ENCODE results near the gene PACS2.
A peak's percentile ranks its signal among the peaks of the same experiment; 100 is the strongest.

The PACS2 gene

GRCh38 chr14:105417690-105418121, 103.2 kb downstream of the PACS2 start:
- no peak for DNase-seq (ENCODE audit: low read depth)
- no peak for TF ChIP-seq CTCF (conservative IDR thresholded peaks at IDR 0.05; ENCODE audit: low read depth, low read length)
- no peak overlapping the region for H3K4me3 ChIP-seq (ENCODE audit: low read depth, low read length)

- DNase-seq (ENCODE audit: low read depth), result no peak
- no peak for TF ChIP-seq CTCF (conservative IDR thresholded peaks at IDR 0.05; ENCODE audit: low read depth, low read length)
- peak overlapping the region; percentile 71 for H3K4me3 ChIP-seq (ENCODE audit: low read depth, low read length)
Observed at GRCh38 chr14:105418269-105419194, 104.0 kb downstream of the PACS2 start.

- peak within 1 kb of the TSS; percentile 71 for H3K4me3 ChIP-seq (ENCODE audit: low read depth, low read length)
- DNase-seq (ENCODE audit: low read depth), result peak; percentile 20
- TF ChIP-seq CTCF (conservative IDR thresholded peaks at IDR 0.05; ENCODE audit: low read depth, low read length), result no peak
Observed at GRCh38 chr14:105419195-105420091, 104.9 kb downstream of the PACS2 start, which contains the start of gene MTA1. TSS of gene MTA1 (plus strand) at chr14:105419827. CDS start at chr14:105420036, 209 bp downstream.

GRCh38 chr14:105420101-105420973, 105.8 kb downstream of the PACS2 start:
- no peak for DNase-seq (ENCODE audit: low read depth)
- peak overlapping the region; percentile 71 for H3K4me3 ChIP-seq (ENCODE audit: low read depth, low read length)
- no peak for TF ChIP-seq CTCF (conservative IDR thresholded peaks at IDR 0.05; ENCODE audit: low read depth, low read length)

GRCh38 chr14:105420974-105421674, 106.6 kb downstream of the PACS2 start:
- H3K4me3 ChIP-seq (ENCODE audit: low read depth, low read length), result peak overlapping the region; percentile 71
- no peak for TF ChIP-seq CTCF (conservative IDR thresholded peaks at IDR 0.05; ENCODE audit: low read depth, low read length)
- no peak for DNase-seq (ENCODE audit: low read depth)
